Measurements from ENCODE around the gene CMA1.

DNA sequence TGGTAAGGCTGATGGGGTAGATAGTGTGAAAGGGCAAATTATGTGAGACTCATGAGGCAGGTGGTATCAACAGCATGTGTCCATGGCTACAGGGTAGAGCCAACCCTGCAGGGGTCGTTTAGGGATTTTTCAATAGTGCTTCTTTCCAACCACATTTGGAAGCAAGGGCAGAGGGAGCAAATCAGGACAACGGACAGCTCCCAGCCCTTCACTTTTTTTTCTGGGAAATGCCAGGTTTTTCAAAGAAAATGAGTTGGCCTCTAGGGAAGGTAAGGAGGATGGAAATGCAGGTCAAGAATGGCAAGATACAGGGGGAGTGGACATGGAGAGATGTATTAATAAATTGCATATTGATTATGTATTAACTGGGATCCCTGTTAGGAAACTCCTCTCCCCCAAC is 4.9 kb upstream of the CMA1 start:
- no peak for TF ChIP-seq ETS1 (IDR thresholded peaks at IDR 0.05)
- TF ChIP-seq, protein P1, sequence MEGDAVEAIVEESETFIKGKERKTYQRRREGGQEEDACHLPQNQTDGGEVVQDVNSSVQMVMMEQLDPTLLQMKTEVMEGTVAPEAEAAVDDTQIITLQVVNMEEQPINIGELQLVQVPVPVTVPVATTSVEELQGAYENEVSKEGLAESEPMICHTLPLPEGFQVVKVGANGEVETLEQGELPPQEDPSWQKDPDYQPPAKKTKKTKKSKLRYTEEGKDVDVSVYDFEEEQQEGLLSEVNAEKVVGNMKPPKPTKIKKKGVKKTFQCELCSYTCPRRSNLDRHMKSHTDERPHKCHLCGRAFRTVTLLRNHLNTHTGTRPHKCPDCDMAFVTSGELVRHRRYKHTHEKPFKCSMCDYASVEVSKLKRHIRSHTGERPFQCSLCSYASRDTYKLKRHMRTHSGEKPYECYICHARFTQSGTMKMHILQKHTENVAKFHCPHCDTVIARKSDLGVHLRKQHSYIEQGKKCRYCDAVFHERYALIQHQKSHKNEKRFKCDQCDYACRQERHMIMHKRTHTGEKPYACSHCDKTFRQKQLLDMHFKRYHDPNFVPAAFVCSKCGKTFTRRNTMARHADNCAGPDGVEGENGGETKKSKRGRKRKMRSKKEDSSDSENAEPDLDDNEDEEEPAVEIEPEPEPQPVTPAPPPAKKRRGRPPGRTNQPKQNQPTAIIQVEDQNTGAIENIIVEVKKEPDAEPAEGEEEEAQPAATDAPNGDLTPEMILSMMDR (conservative IDR thresholded peaks at IDR 0.05; ENCODE audit: low read depth in 2 of 2): no peak
- TF ChIP-seq EZH2 (IDR thresholded peaks at IDR 0.05; ENCODE audit: low read depth, unreplicated experiment): no peak
- no peak for TF ChIP-seq POLR2AphosphoS5 (IDR thresholded peaks at IDR 0.05; ENCODE audit: low read depth)
- TF ChIP-seq EZH2phosphoT487 (IDR thresholded peaks at IDR 0.05; ENCODE audit: unreplicated experiment): no peak
- no peak for TF ChIP-seq JUNB (IDR thresholded peaks at IDR 0.05; ENCODE audit: unreplicated experiment)

Data from GM23338 (cell line).